KBM-7 (cell line): ENCODE data around the gene SLC9A8.
"Not testable (repeated sequence)": the region's sequence is repeated elsewhere in the genome, so short reads cannot be mapped to it uniquely, and the experiment has no call there.

Experiments used
- DNase-seq: peaks from one replicate; pipeline ENCODE4 v3.0.0-alpha.2; 2015
- in situ Hi-C: fragments of 300-500 bp; cut with MboI; formaldehyde crosslinking; loops from 2 replicates; pipeline ENCODE4 v1.14.3; 2020; ENCODE audit warnings: low sequenced_read_pairs, low pct_unique_long_range_greater_than_20kb, mixed read lengths

Gene SLC9A8

GRCh38 chr20:49843139-49843538 is 30.5 kb downstream of the SLC9A8 start:
- in situ Hi-C loops = no loop called here

GRCh38 chr20:49843770-49844380 is 31.2 kb downstream of the SLC9A8 start:
- in situ Hi-C loops = no loop called here

More at GRCh38 chr20:49843139-49843538, 30.5 kb downstream of the SLC9A8 start:
- DNase-seq = no peak

GRCh38 chr20:49845060-49845459 is 32.4 kb downstream of the SLC9A8 start:
- no peak for DNase-seq
- in situ Hi-C loops = no loop called here

More at GRCh38 chr20:49843770-49844380, 31.2 kb downstream of the SLC9A8 start:
- DNase-seq = no peak

- peak; percentile 74 for DNase-seq
- in situ Hi-C loops = no loop called here
Observed at GRCh38 chr20:49846206-49846807, 33.7 kb downstream of the SLC9A8 start.

- DNase-seq = no peak
- in situ Hi-C loops = loop anchor here (25.0 kb wide), 1 partner anchor 238 kb away; no protein-coding TSS in a partner anchor
Observed at GRCh38 chr20:49850463-49851230, 38.0 kb downstream of the SLC9A8 start.

- in situ Hi-C loops = loop anchor here (25.0 kb wide), 1 partner anchor 239 kb away; no protein-coding TSS in a partner anchor
- DNase-seq = no peak
Observed at GRCh38 chr20:49851231-49851705, 38.6 kb downstream of the SLC9A8 start.

- in situ Hi-C loops = loop anchor here (25.0 kb wide), 1 partner anchor 240 kb away; no protein-coding TSS in a partner anchor
- no peak for DNase-seq
Observed at GRCh38 chr20:49851991-49852390, 39.4 kb downstream of the SLC9A8 start.

GRCh38 chr20:49852522-49853080 is 40.0 kb downstream of the SLC9A8 start:
- in situ Hi-C loops = loop anchor here (25.0 kb wide), 1 partner anchor 240 kb away; no protein-coding TSS in a partner anchor
- no peak for DNase-seq

GRCh38 chr20:49853640-49854039 is 41.0 kb downstream of the SLC9A8 start:
- in situ Hi-C loops = loop anchor here (25.0 kb wide), 1 partner anchor 241 kb away; no protein-coding TSS in a partner anchor
- DNase-seq = no peak

- DNase-seq = no peak
- in situ Hi-C loops = loop anchor here (25.0 kb wide), 1 partner anchor 242 kb away; no protein-coding TSS in a partner anchor
Observed at GRCh38 chr20:49854190-49854875, 41.7 kb downstream of the SLC9A8 start.

GRCh38 chr20:49856904-49857303 is 44.3 kb downstream of the SLC9A8 start:
- DNase-seq = no peak
- in situ Hi-C loops = loop anchor here (25.0 kb wide), 1 partner anchor 245 kb away; no protein-coding TSS in a partner anchor

- DNase-seq = no peak
- in situ Hi-C loops = loop anchor here (25.0 kb wide), 1 partner anchor 246 kb away; no protein-coding TSS in a partner anchor
Observed at GRCh38 chr20:49858076-49858585, 45.5 kb downstream of the SLC9A8 start.

- in situ Hi-C loops = loop anchor here (25.0 kb wide), 1 partner anchor 247 kb away; no protein-coding TSS in a partner anchor
- DNase-seq = no peak
Observed at GRCh38 chr20:49859011-49859410, 46.4 kb downstream of the SLC9A8 start.

GRCh38 chr20:49859807-49860206 is 47.2 kb downstream of the SLC9A8 start:
- no peak for DNase-seq
- in situ Hi-C loops = loop anchor here (25.0 kb wide), 1 partner anchor 248 kb away; no protein-coding TSS in a partner anchor

- not testable (repeated sequence) for DNase-seq
- in situ Hi-C loops = loop anchor here (25.0 kb wide), 1 partner anchor 249 kb away; no protein-coding TSS in a partner anchor
Observed at GRCh38 chr20:49861232-49861631, 48.6 kb downstream of the SLC9A8 start.

- in situ Hi-C loops = loop anchor here (25.0 kb wide), 1 partner anchor 250 kb away; no protein-coding TSS in a partner anchor
Observed at GRCh38 chr20:49862607-49863200, 50.1 kb downstream of the SLC9A8 start.

GRCh38 chr20:49863666-49864065 is 51.0 kb downstream of the SLC9A8 start:
- in situ Hi-C loops = loop anchor here (25.0 kb wide), 1 partner anchor 251 kb away; no protein-coding TSS in a partner anchor
- DNase-seq = no peak

More at GRCh38 chr20:49862607-49863200, 50.1 kb downstream of the SLC9A8 start:
- DNase-seq = peak; percentile 25

- in situ Hi-C loops = loop anchor here (25.0 kb wide), 1 partner anchor 253 kb away; no protein-coding TSS in a partner anchor
- DNase-seq = no peak
Observed at GRCh38 chr20:49865559-49865958, 52.9 kb downstream of the SLC9A8 start.
